AG04450 (cell line): ENCODE measurements around the gene GPR107. TPM values are rescaled to one million over a fixed set of nuclear protein-coding genes. Genes with fewer than 3 reads are reported as not detected.

Experiments
- CTCF ChIA-PET: fragments of 300-600, 350-600 bp; formaldehyde crosslinking; extraction: SDS; loops from one replicate; lab custom pipeline; 2022; ENCODE audit warnings: antibody characterized with exemption, inconsistent platforms; lab: Charles Lee
- POLR2A ChIA-PET: fragments of 350-600 bp; formaldehyde crosslinking; extraction: SDS; loops from one replicate; lab custom pipeline; 2021; ENCODE audit warnings: antibody characterized with exemption, inconsistent platforms; lab: Yijun Ruan, JAX
- DNase-seq: peaks from one replicate; pipeline ENCODE4 v3.0.0-alpha.2; 2011; ENCODE audit warnings: low read depth, low spot score
- H3K27ac ChIP-seq: one replicate; pipeline ENCODE4 v1.5.1; 2012; ENCODE audit warnings: low read depth, low read length, control low read depth
- H3K27me3 ChIP-seq: one replicate; pipeline ENCODE4 v1.6.0; 2012; ENCODE audit warnings: low read length; ENCODE audit not compliant: control insufficient read depth, insufficient read depth
- H3K4me3 ChIP-seq: 2 replicates; pipeline ENCODE4 v1.5.1; 2011; ENCODE audit warnings: mild to moderate bottlenecking, low read depth, low read length, control low read depth
- H3K9me3 ChIP-seq: 2 replicates; pipeline ENCODE4 v1.5.1; 2012; ENCODE audit warnings: low read length; ENCODE audit not compliant: control insufficient read depth, insufficient read depth
- polyA plus RNA-seq: library from polyadenylated mRNA; depleted of rRNA; stranded (reverse); fragments of >200 nt; gene quantifications from 2 replicates; pipeline ENCODE4 v1.2.3, GENCODE V29; 2011
- TF ChIP-seq, protein P1 (sequence below): IDR thresholded peaks from 2 replicates; pipeline ENCODE4 v1.5.1; 2011; ENCODE audit warnings: low read depth, low read length, control low read depth, inconsistent platforms

Gene GPR107
- polyA plus RNA-seq, 1 experiment = 45.1 TPM

DNA sequence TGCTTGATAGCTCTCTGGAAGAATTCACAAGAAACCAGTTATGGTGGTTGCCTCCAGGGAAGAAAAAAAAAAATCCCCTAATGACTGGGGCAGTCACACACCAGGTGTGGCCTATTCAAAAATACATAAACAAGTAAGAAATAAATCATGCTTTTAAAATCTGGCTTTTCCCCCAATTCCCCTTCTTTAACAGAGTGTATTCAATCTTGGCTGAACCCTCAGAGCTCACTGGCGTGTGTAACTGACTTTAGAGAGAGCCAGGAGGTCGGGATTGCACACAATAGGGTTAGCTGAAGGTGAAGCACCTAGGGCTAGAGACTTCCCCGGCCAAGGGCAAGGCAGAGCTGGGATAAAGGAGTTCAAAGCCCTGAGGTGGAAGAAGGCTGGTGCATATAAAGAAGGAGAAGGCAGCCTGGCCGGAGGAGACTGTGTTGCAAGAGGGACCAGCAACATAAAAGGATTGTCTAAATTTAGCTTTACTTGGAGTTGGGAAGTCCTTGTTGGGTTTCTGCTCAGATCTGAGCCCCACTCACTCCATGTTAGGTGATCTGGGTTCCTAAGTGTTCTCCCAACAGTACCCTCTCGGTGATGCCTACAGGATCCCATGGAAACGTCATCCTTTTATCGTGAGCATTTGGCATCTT lies 30.4 kb upstream of the GPR107 start:
- Histone ChIP-seq H3K27ac (no peak overlapping the region), H3K9me3 (0 out of 2 replicates have a peak, but pooled peaks cover 3% of the 10 kb centered on the region), H3K27me3 (no peaks in the 10 kb centered on the region), H3K4me3 (no peak overlapping the region)
- ChIA-PET CTCF (no interaction called here), POLR2A (interaction anchor here (0.6 kb wide), 1 partner anchor 150 kb away, joined by 5 read pairs; no protein-coding TSS in a partner anchor)
- no peak for DNase-seq
- TF ChIP-seq, protein P1, sequence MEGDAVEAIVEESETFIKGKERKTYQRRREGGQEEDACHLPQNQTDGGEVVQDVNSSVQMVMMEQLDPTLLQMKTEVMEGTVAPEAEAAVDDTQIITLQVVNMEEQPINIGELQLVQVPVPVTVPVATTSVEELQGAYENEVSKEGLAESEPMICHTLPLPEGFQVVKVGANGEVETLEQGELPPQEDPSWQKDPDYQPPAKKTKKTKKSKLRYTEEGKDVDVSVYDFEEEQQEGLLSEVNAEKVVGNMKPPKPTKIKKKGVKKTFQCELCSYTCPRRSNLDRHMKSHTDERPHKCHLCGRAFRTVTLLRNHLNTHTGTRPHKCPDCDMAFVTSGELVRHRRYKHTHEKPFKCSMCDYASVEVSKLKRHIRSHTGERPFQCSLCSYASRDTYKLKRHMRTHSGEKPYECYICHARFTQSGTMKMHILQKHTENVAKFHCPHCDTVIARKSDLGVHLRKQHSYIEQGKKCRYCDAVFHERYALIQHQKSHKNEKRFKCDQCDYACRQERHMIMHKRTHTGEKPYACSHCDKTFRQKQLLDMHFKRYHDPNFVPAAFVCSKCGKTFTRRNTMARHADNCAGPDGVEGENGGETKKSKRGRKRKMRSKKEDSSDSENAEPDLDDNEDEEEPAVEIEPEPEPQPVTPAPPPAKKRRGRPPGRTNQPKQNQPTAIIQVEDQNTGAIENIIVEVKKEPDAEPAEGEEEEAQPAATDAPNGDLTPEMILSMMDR = no peak

DNA sequence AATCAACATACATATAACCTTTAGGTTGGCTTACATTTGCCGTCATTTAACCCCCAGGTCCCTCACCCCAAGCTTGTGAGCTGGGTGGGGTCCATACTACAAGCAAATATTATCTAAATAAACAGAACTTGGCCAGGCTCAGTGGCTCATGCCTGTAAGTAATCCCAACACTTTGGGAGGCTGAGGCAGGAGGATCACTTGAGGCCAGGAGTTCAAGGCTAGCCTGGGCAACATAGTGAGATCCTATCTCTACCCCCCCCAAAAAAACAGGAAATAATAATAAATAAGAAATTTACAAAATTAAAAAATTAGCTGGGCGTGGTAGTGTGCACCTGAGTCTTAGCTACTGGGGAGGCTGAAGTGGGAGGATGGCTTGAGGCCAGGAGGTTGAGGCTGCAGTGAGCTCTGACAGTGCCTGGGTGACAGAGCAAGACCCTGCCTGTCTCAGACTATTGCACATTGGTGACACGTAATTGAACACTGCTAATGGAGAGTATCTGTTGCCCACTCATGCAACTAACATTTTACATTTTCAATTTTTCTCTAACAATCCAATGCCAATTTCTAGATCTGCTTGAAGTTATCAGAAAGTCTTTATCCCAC lies 29.6 kb upstream of the GPR107 start:
- no peak for DNase-seq
- TF ChIP-seq, protein P1 = no peak
- no peaks in the 10 kb centered on the region for H3K27me3 ChIP-seq
- 0 out of 2 replicates have a peak, but pooled peaks cover 3% of the 10 kb centered on the region for H3K9me3 ChIP-seq
- H3K4me3 ChIP-seq = no peak overlapping the region
- ChIA-PET CTCF (no interaction called here), POLR2A (interaction anchor here (0.6 kb wide), 1 partner anchor 151 kb away, joined by 5 read pairs; no protein-coding TSS in a partner anchor)
- no peak overlapping the region for H3K27ac ChIP-seq

DNA sequence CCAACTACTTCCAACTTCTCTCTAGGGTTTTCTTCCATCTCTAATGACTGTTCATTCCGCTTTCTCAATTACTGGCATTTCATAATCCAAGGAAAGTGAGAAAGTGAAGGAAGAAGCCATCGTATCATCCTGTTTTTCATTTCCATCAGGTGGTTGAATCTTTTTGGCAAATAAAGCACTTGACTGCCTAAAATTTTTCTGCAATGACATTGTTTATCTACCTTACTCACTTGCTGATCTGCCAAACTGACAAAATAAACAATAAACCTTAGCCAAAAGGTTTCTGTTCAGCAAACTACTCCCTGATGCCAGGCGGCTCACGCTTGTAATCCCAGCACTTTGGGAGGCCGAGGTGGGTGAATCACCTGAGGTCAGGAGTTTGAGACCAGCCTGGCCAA lies 29.1 kb upstream of the GPR107 start:
- 0 out of 2 replicates have a peak, but pooled peaks cover 3% of the 10 kb centered on the region for H3K9me3 ChIP-seq
- H3K27ac ChIP-seq = no peak overlapping the region
- H3K27me3 ChIP-seq = no peaks in the 10 kb centered on the region
- H3K4me3 ChIP-seq = no peak overlapping the region
- ChIA-PET POLR2A (no interaction called here), CTCF (no interaction called here)
- DNase-seq = no peak
- TF ChIP-seq, protein P1 = no peak

DNA sequence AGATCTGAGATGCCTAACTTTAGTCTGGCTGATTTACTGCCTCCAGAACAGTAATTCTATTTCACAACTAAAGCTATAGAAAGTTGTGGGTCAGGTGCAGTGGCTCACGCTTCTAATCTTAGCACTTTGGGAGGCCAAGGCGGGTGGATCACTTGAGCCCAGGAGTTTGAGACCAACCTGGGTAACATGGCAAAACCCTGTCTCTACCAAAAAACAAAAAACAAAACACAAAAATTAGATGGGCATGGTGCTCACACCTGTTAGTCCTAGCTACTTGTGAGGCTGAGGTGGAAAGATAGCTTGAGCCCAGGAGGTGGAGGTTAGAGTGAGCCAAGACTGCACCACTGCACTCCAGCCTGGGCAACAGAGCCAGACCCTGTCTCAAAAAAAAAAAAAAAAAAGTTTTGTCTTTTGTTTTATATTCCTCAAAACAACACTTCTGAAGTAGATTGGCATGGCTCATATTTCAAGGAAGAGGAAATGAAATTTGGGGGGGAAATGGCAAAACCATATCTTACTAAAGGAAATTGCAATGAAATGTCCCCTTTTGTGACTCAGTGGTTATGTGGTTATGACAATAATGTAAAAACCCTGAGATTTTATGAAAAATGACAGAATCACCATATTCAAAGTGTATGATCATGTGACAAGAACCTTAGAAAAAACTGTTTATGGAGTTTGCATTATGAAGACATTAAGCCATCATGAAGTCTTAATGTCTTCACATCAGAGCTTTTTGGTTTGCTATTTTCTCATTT lies 26.9 kb upstream of the GPR107 start:
- Histone ChIP-seq H3K27me3 (no peaks in the 10 kb centered on the region), H3K27ac (no peak overlapping the region), H3K9me3 (0 out of 2 replicates have a peak, but pooled peaks cover 3% of the 10 kb centered on the region), H3K4me3 (no peak overlapping the region)
- CTCF ChIA-PET = interaction anchor here (0.7 kb wide), 1 partner anchor 41 kb away, joined by 3 read pairs; no protein-coding TSS in a partner anchor
- POLR2A ChIA-PET = no interaction called here
- DNase-seq = no peak
- TF ChIP-seq, protein P1 = no peak
